ENCODE data around the gene PRKRA. TPM values are rescaled to one million over a fixed set of nuclear protein-coding genes. Genes with fewer than 3 reads are reported as not detected.
A peak's percentile ranks its signal among the peaks of the same experiment; 100 is the strongest.

The PRKRA gene
- total and polyA plus RNA-seq, 2 of the 13 experiments (the other 11 are each of a cell fraction or from before 2014, with no cell fraction given): 53.1 to 74.7 TPM

- no peak for TF ChIP-seq MEIS1 (CRISPR knock-in tag; IDR thresholded peaks at IDR 0.05; ENCODE audit: borderline replicate concordance)
- TF ChIP-seq PRMT3 (CRISPR knock-in tag; IDR thresholded peaks at IDR 0.05; ENCODE audit: borderline replicate concordance, low read depth): 0 out of 2 replicates have a peak, but pooled peaks have one; percentile 38
- no peak for TF ChIP-seq ZSCAN21 (CRISPR knock-in tag; IDR thresholded peaks at IDR 0.05; ENCODE audit: borderline replicate concordance)
- no peak for TF ChIP-seq PLSCR1 (CRISPR knock-in tag; IDR thresholded peaks at IDR 0.05; ENCODE audit: borderline replicate concordance)
- no peak for TF ChIP-seq AFF4 (CRISPR knock-in tag; IDR thresholded peaks at IDR 0.05)
- TF ChIP-seq ZFAT (CRISPR knock-in tag; conservative IDR thresholded peaks at IDR 0.05): no peak
- TF ChIP-seq SCMH1 (CRISPR knock-in tag; IDR thresholded peaks at IDR 0.05; ENCODE audit: borderline replicate concordance): no peak
- peak; percentile 37 for TF ChIP-seq IKZF4 (CRISPR knock-in tag; IDR thresholded peaks at IDR 0.05; ENCODE audit: borderline replicate concordance, low read depth, not compliant biosample characterization)
- no peak; the same call in 1 of the 2 replicates for TF ChIP-seq HINFP (CRISPR knock-in tag; IDR thresholded peaks at IDR 0.05; ENCODE audit: low read depth)
- TF ChIP-seq ATAD3A (CRISPR knock-in tag; IDR thresholded peaks at IDR 0.05): no peak
- peak; percentile 12; the same call in 1 of the 2 replicates for TF ChIP-seq ETV5 (CRISPR knock-in tag; IDR thresholded peaks at IDR 0.05; ENCODE audit: borderline replicate concordance)
- no peak for TF ChIP-seq ZNF547 (CRISPR knock-in tag; IDR thresholded peaks at IDR 0.05)
- no peak for TF ChIP-seq AGO1 (IDR thresholded peaks at IDR 0.05; ENCODE audit: low read depth, low read length, poor library complexity, severe bottlenecking)
- no peak for TF ChIP-seq ZNF234 (CRISPR knock-in tag; conservative IDR thresholded peaks at IDR 0.05)
- no peak for TF ChIP-seq HDAC1 (CRISPR knock-in tag; IDR thresholded peaks at IDR 0.05)
- TF ChIP-seq ZNF891 (CRISPR knock-in tag; IDR thresholded peaks at IDR 0.05): no peak
- no peak for TF ChIP-seq ZNF609 (CRISPR knock-in tag; IDR thresholded peaks at IDR 0.05; ENCODE audit: borderline replicate concordance)
- no peak; the same call in 1 of the 2 replicates for TF ChIP-seq BRCA1 (CRISPR knock-in tag; IDR thresholded peaks at IDR 0.05)
- TF ChIP-seq HOXA7 (CRISPR knock-in tag; IDR thresholded peaks at IDR 0.05): no peak
- TF ChIP-seq MED1 (CRISPR knock-in tag; IDR thresholded peaks at IDR 0.05): no peak
Measured at GRCh38 chr2:178450524-178450773, 526 bp downstream of the PRKRA start (continued).
